ENCODE results near the gene GRID1. TPM values are rescaled to one million over a fixed set of nuclear protein-coding genes. Genes with fewer than 3 reads are reported as not detected.

The GRID1 gene
- total RNA-seq, 1 experiment from 2014 or later: not detected

DNA sequence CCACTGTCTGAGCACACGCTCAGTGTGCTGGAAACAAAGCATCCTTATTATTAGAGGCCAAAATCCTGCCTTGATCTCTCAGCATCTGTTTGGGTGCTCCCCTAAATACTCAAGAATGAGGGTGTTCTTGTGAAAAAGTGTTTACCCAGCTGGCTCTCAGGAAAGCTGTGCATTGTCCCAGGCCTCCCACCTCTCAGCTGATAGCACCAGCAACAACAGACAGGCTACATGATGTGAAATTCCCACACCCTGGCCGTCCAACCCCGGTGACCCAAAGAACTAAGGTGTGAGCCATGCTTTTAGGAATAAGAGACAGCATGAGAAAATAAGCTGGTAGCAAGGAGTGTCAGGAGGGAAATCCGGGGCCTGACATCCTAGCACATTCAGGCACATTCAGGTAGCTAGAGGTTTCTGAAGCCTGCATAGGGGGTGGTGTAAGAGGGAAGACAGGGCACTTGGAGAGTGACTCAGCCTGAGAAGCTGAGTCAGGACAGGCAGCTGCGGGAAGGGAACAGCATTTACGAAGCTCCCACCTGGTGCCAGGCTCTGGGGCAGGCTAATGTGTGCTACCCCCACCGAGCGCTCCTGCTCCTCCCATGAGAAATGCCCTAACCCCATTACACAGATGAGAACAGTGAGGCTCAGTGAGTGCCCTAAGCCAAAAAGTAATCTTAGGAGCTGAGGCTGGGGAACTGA lies 205.6 kb downstream of the GRID1 start:
- no peak for TF ChIP-seq CTCF (IDR thresholded peaks at IDR 0.05; ENCODE audit: unreplicated experiment)
- intact Hi-C loops (cut with micrococcal nuclease; ENCODE audit: unreplicated experiment): no loop called here
- DNase-seq: no peak
- H3K36me3 Mint-ChIP-seq (ENCODE audit: insufficient read depth, unreplicated experiment): peaks cover 8% of the 10 kb centered on the region
- no peak overlapping the region for H3K27ac Mint-ChIP-seq (ENCODE audit: unreplicated experiment)
- peaks cover 16% of the 10 kb centered on the region for H3K4me1 Mint-ChIP-seq (ENCODE audit: low read depth, unreplicated experiment)
- H3K4me3 Mint-ChIP-seq (ENCODE audit: low read depth, unreplicated experiment): no peak overlapping the region
- no peaks in the 10 kb centered on the region for H3K9me3 Mint-ChIP-seq (ENCODE audit: low read depth, unreplicated experiment)
- peaks cover 56% of the 10 kb centered on the region for H3K27me3 Mint-ChIP-seq (ENCODE audit: unreplicated experiment)
- no TSS peak for BruUV-seq (replicated peaks)
- CTCF ChIA-PET: no interaction called here

DNA sequence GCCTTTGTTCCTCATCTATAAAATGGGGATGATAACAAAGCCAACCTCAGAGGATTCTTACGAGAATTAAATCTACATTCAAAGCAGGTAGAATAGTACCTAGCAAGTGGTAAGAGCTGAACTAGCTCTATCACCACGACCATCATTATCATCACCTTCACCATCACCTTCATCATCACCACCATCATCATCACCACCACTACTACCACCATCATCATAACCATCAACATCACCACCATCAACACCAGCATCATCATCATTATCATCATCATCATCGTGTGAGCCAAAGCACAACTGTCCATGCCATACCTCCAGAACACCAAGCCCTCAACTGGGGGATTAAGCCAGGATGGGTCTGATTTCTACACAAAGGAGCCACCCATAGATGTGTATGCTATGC lies 206.8 kb downstream of the GRID1 start:
- Mint-ChIP-seq H3K27me3 (ENCODE audit: unreplicated experiment) (peaks cover 62% of the 10 kb centered on the region), H3K4me3 (ENCODE audit: low read depth, unreplicated experiment) (no peak overlapping the region), H3K27ac (ENCODE audit: unreplicated experiment) (no peak overlapping the region), H3K4me1 (ENCODE audit: low read depth, unreplicated experiment) (peaks cover 16% of the 10 kb centered on the region), H3K9me3 (ENCODE audit: low read depth, unreplicated experiment) (no peaks in the 10 kb centered on the region), H3K36me3 (ENCODE audit: insufficient read depth, unreplicated experiment) (peaks cover 1% of the 10 kb centered on the region)
- TF ChIP-seq CTCF (IDR thresholded peaks at IDR 0.05; ENCODE audit: unreplicated experiment): no peak
- CTCF ChIA-PET: no interaction called here
- DNase-seq: no peak
- BruUV-seq (replicated peaks): no TSS peak
- intact Hi-C loops (cut with micrococcal nuclease; ENCODE audit: unreplicated experiment): no loop called here

DNA sequence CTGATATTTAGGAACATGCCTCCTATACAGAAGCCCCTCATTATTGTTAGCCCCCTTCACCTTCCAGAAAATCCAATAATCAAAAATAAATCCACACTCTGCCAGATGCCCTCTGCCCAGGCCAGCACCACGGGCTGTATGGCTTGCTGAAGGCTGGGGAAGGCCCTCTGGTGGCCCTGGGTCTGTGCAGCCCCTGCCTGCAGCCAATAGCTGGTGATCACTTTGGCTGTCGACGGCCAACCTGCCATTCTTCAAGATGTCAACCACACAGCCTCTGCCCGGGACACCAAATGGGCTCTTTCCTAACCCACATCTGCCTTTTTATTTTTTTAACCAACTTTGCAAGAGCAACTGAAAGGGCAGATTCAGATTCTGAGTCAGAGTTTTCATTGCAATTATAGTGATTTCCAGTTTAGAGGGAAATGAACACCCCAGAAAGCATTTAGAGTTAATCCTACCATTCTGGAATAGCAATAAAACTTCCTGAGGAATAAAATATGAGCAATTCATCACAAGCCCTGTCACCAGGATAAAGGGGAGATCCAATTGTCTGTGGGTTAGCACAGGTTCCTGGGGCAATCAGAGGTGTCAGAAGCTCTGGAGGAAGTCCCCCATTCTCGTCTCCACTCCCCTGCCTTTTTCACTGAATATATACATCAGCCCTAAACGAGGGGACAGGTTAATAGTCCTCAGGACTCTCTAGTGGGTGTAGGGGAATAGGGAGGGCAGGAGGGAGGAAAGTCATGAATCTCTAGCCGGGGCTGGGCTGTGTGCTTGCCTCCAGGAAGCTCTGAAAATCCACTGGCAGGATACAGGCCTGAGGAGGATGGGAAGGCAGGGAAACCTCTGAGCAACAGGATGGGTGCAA lies 211.3 kb downstream of the GRID1 start:
- Mint-ChIP-seq H3K36me3 (ENCODE audit: insufficient read depth, unreplicated experiment) (no peaks in the 10 kb centered on the region), H3K9me3 (ENCODE audit: low read depth, unreplicated experiment) (no peaks in the 10 kb centered on the region), H3K27ac (ENCODE audit: unreplicated experiment) (no peak overlapping the region), H3K27me3 (ENCODE audit: unreplicated experiment) (peaks cover 52% of the 10 kb centered on the region), H3K4me3 (ENCODE audit: low read depth, unreplicated experiment) (no peak overlapping the region), H3K4me1 (ENCODE audit: low read depth, unreplicated experiment) (no peaks in the 10 kb centered on the region)
- DNase-seq: no peak
- no TSS peak for BruUV-seq (replicated peaks)
- no peak for TF ChIP-seq CTCF (IDR thresholded peaks at IDR 0.05; ENCODE audit: unreplicated experiment)
- CTCF ChIA-PET: no interaction called here
- intact Hi-C loops (cut with micrococcal nuclease; ENCODE audit: unreplicated experiment): no loop called here

- H3K4me3 Mint-ChIP-seq (ENCODE audit: low read depth, unreplicated experiment): no peak overlapping the region
- no peak for DNase-seq
- H3K27ac Mint-ChIP-seq (ENCODE audit: unreplicated experiment): no peak overlapping the region
- CTCF ChIA-PET: no interaction called here
- no TSS peak for BruUV-seq (replicated peaks)
- peaks cover 57% of the 10 kb centered on the region for H3K27me3 Mint-ChIP-seq (ENCODE audit: unreplicated experiment)
- no peak for TF ChIP-seq CTCF (IDR thresholded peaks at IDR 0.05; ENCODE audit: unreplicated experiment)
- H3K4me1 Mint-ChIP-seq (ENCODE audit: low read depth, unreplicated experiment): no peaks in the 10 kb centered on the region
- H3K9me3 Mint-ChIP-seq (ENCODE audit: low read depth, unreplicated experiment): no peaks in the 10 kb centered on the region
- H3K36me3 Mint-ChIP-seq (ENCODE audit: insufficient read depth, unreplicated experiment): no peaks in the 10 kb centered on the region
- intact Hi-C loops (cut with micrococcal nuclease; ENCODE audit: unreplicated experiment): no loop called here
Measured at GRCh38 chr10:86153751-86154150, 212.8 kb downstream of the GRID1 start.
